Rectal smooth muscle tissue (tissue), 1 donor: ENCODE measurements around the gene TENM3.

Experiments used
- H3K27ac ChIP-seq: one replicate; pipeline ENCODE4 v1.7.0; 2013; ENCODE audit warnings: low read depth, low read length, inconsistent platforms
- H3K27me3 ChIP-seq: one replicate; pipeline ENCODE4 v1.7.0; 2013; ENCODE audit warnings: low read length; ENCODE audit not compliant: control insufficient read depth, insufficient read depth
- H3K36me3 ChIP-seq: one replicate; pipeline ENCODE4 v1.7.0; 2013; ENCODE audit warnings: low read length; ENCODE audit not compliant: control insufficient read depth, insufficient read depth
- H3K4me1 ChIP-seq: one replicate; pipeline ENCODE4 v1.7.0; 2013; ENCODE audit warnings: low read length; ENCODE audit not compliant: control insufficient read depth, insufficient read depth
- H3K4me3 ChIP-seq: one replicate; pipeline ENCODE4 v1.7.0; 2013; ENCODE audit warnings: low read length
- H3K9ac ChIP-seq: one replicate; pipeline ENCODE4 v1.7.0; 2013; ENCODE audit warnings: low read length

TENM3 gene

GRCh38 chr4:182245541-182246215, 2.5 kb downstream of the TENM3 start:
- H3K4me1 ChIP-seq = peaks cover 2% of the 10 kb centered on the region
- H3K27me3 ChIP-seq = no peaks in the 10 kb centered on the region
- no peak overlapping the region for H3K4me3 ChIP-seq
- no peak overlapping the region for H3K9ac ChIP-seq
- H3K36me3 ChIP-seq = no peaks in the 10 kb centered on the region
- H3K27ac ChIP-seq = no peak overlapping the region

- Histone ChIP-seq H3K9ac (no peak overlapping the region), H3K4me3 (peak overlapping the region; percentile 41), H3K36me3 (no peaks in the 10 kb centered on the region), H3K4me1 (peaks cover 2% of the 10 kb centered on the region), H3K27ac (no peak overlapping the region), H3K27me3 (no peaks in the 10 kb centered on the region)
These were observed 3.4 kb downstream of the TENM3 start for GRCh38 chr4:182246401-182247205.

GRCh38 chr4:182248295-182248694, 5.1 kb downstream of the TENM3 start:
- Histone ChIP-seq H3K27me3 (no peaks in the 10 kb centered on the region), H3K36me3 (no peaks in the 10 kb centered on the region), H3K4me1 (peaks cover 2% of the 10 kb centered on the region), H3K9ac (no peak overlapping the region), H3K27ac (no peak overlapping the region), H3K4me3 (no peak overlapping the region)

GRCh38 chr4:182250446-182250845, 7.2 kb downstream of the TENM3 start:
- Histone ChIP-seq H3K9ac (no peak overlapping the region), H3K4me1 (peaks cover 2% of the 10 kb centered on the region), H3K36me3 (no peaks in the 10 kb centered on the region), H3K27ac (no peak overlapping the region), H3K4me3 (no peak overlapping the region), H3K27me3 (no peaks in the 10 kb centered on the region)

GRCh38 chr4:182251116-182251515, 7.9 kb downstream of the TENM3 start:
- H3K27me3 ChIP-seq = no peaks in the 10 kb centered on the region
- no peak overlapping the region for H3K27ac ChIP-seq
- H3K9ac ChIP-seq = no peak overlapping the region
- no peak overlapping the region for H3K4me3 ChIP-seq
- H3K4me1 ChIP-seq = no peaks in the 10 kb centered on the region
- H3K36me3 ChIP-seq = no peaks in the 10 kb centered on the region

- Histone ChIP-seq H3K4me3 (no peak overlapping the region), H3K27me3 (no peaks in the 10 kb centered on the region), H3K36me3 (no peaks in the 10 kb centered on the region), H3K9ac (no peak overlapping the region), H3K27ac (no peak overlapping the region), H3K4me1 (no peaks in the 10 kb centered on the region)
These were observed 9.0 kb downstream of the TENM3 start for GRCh38 chr4:182252220-182252619.

- no peak overlapping the region for H3K27ac ChIP-seq
- H3K4me1 ChIP-seq = no peaks in the 10 kb centered on the region
- no peak overlapping the region for H3K4me3 ChIP-seq
- no peaks in the 10 kb centered on the region for H3K27me3 ChIP-seq
- H3K36me3 ChIP-seq = no peaks in the 10 kb centered on the region
- no peak overlapping the region for H3K9ac ChIP-seq
These were observed 11.0 kb downstream of the TENM3 start for GRCh38 chr4:182254026-182254780.

GRCh38 chr4:182255441-182256190, 12.4 kb downstream of the TENM3 start:
- no peak overlapping the region for H3K9ac ChIP-seq
- no peaks in the 10 kb centered on the region for H3K36me3 ChIP-seq
- H3K27me3 ChIP-seq = no peaks in the 10 kb centered on the region
- H3K4me3 ChIP-seq = no peak overlapping the region
- no peak overlapping the region for H3K27ac ChIP-seq
- H3K4me1 ChIP-seq = no peaks in the 10 kb centered on the region

- no peak overlapping the region for H3K9ac ChIP-seq
- no peak overlapping the region for H3K27ac ChIP-seq
- no peaks in the 10 kb centered on the region for H3K36me3 ChIP-seq
- no peaks in the 10 kb centered on the region for H3K4me1 ChIP-seq
- no peak overlapping the region for H3K4me3 ChIP-seq
- H3K27me3 ChIP-seq = no peaks in the 10 kb centered on the region
These were observed 13.8 kb downstream of the TENM3 start for GRCh38 chr4:182257016-182257415.

GRCh38 chr4:182257503-182257902, 14.3 kb downstream of the TENM3 start:
- Histone ChIP-seq H3K36me3 (no peaks in the 10 kb centered on the region), H3K27me3 (no peaks in the 10 kb centered on the region), H3K4me1 (no peaks in the 10 kb centered on the region), H3K9ac (no peak overlapping the region), H3K27ac (no peak overlapping the region), H3K4me3 (no peak overlapping the region)

GRCh38 chr4:182258441-182259000, 15.3 kb downstream of the TENM3 start:
- Histone ChIP-seq H3K27ac (no peak overlapping the region), H3K9ac (no peak overlapping the region), H3K27me3 (no peaks in the 10 kb centered on the region), H3K4me3 (no peak overlapping the region), H3K36me3 (no peaks in the 10 kb centered on the region), H3K4me1 (peaks cover 2% of the 10 kb centered on the region)
